Loucy (cell line): ENCODE data around the gene FAM9A.

ENCODE experiments used
- H2AFZ ChIP-seq: fragments of 200-600 bp; sonication (generic); 2 replicates; pipeline ENCODE4 v1.6.0; 2016; ENCODE audit warnings: antibody characterized with exemption, mild to moderate bottlenecking, low read length, moderate library complexity
- H3F3A ChIP-seq: fragments of 200-600 bp; 2 replicates; pipeline ENCODE4 v1.6.0; 2016; ENCODE audit warnings: antibody characterized with exemption, low read depth, mild to moderate bottlenecking
- H3K27me3 ChIP-seq: fragments of 200-600 bp; sonication (generic); 2 replicates; pipeline ENCODE4 v1.6.1; 2014; ENCODE audit warnings: low read length, mild to moderate bottlenecking; ENCODE audit not compliant: insufficient read depth, poor library complexity, severe bottlenecking
- H3K36me3 ChIP-seq: fragments of 200-600 bp; sonication (generic); 2 replicates; pipeline ENCODE4 v1.6.1; 2016; ENCODE audit warnings: low read length; ENCODE audit not compliant: insufficient read depth
- H3K4me1 ChIP-seq: fragments of 200-600 bp; sonication (generic); 2 replicates; pipeline ENCODE4 v1.5.1; 2014; ENCODE audit warnings: low read length, mild to moderate bottlenecking; ENCODE audit not compliant: insufficient read depth, poor library complexity, severe bottlenecking
- H3K4me2 ChIP-seq: fragments of 200-600 bp; sonication (generic); 2 replicates; pipeline ENCODE4 v1.6.0; 2014; ENCODE audit warnings: antibody characterized with exemption, low read length, low read depth, mild to moderate bottlenecking; ENCODE audit not compliant: poor library complexity, severe bottlenecking
- H3K4me3 ChIP-seq: fragments of 200-600 bp; sonication (generic); 2 replicates; pipeline ENCODE4 v1.5.1; 2014; ENCODE audit warnings: low read length, mild to moderate bottlenecking, mixed read lengths; ENCODE audit not compliant: poor library complexity, severe bottlenecking
- H3K79me2 ChIP-seq: fragments of 200-600 bp; sonication (generic); 2 replicates; pipeline ENCODE4 v1.6.1; 2014; ENCODE audit warnings: low read length; ENCODE audit not compliant: insufficient read depth
- H3K9ac ChIP-seq: fragments of 200-600 bp; sonication (generic); 2 replicates; pipeline ENCODE4 v1.6.0; 2014; ENCODE audit warnings: mild to moderate bottlenecking, low read depth, low read length, moderate library complexity; ENCODE audit not compliant: poor library complexity, severe bottlenecking
- H3K9me2 ChIP-seq: fragments of 200-600 bp; sonication (generic); replicated peaks from 2 replicates; pipeline ENCODE4 v1.6.1; 2016; ENCODE audit warnings: low read depth, low read length, mixed read lengths
- H3K9me3 ChIP-seq: fragments of 200-600 bp; sonication (generic); 2 replicates; pipeline ENCODE4 v1.6.1; 2014; ENCODE audit warnings: mild to moderate bottlenecking, antibody characterized with exemption, low read length, low read depth; ENCODE audit not compliant: insufficient read depth
- H4K20me1 ChIP-seq: fragments of 200-600 bp; sonication (generic); 2 replicates; pipeline ENCODE4 v1.6.0; 2014; ENCODE audit warnings: antibody characterized with exemption, low read length, mild to moderate bottlenecking; ENCODE audit not compliant: insufficient read depth, poor library complexity, severe bottlenecking
- EZH2phosphoT487 ChIP-seq: fragments of 200-600 bp; IDR thresholded peaks from 2 replicates; pipeline ENCODE4 v1.6.1; 2018; ENCODE audit warnings: antibody characterized with exemption, mild to moderate bottlenecking, moderate library complexity, borderline replicate concordance
- TF ChIP-seq, protein P1 (sequence below): fragments of 200-600 bp; sonication (generic); conservative IDR thresholded peaks from 2 replicates; pipeline ENCODE4 v1.5.1; 2014; ENCODE audit warnings: mild to moderate bottlenecking, antibody characterized with exemption, low read length

The FAM9A gene

DNA sequence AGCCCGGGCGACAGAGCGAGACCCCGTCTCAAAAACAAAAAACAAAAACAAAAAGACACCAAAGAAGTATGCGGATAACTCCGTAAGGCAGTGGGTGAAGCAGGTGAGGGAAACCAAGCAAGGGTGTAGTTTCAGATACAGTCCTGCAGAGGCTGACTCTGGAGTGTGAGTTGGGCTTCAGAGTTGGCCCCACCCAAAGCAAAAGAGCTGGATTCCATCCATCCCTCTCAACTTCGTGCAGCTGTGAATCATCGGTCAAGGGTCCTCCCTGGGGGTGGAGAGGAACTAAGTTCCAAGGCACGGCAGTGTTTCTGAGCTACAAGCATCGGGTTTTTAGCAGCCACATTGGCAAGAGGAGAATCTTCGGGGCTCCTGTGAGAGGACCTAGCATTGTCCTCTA lies 43.9 kb upstream of the FAM9A start:
- H3K4me2 ChIP-seq = no peak overlapping the region
- no peak overlapping the region for H2AFZ ChIP-seq
- no peak for TF ChIP-seq EZH2phosphoT487
- TF ChIP-seq, protein P1, sequence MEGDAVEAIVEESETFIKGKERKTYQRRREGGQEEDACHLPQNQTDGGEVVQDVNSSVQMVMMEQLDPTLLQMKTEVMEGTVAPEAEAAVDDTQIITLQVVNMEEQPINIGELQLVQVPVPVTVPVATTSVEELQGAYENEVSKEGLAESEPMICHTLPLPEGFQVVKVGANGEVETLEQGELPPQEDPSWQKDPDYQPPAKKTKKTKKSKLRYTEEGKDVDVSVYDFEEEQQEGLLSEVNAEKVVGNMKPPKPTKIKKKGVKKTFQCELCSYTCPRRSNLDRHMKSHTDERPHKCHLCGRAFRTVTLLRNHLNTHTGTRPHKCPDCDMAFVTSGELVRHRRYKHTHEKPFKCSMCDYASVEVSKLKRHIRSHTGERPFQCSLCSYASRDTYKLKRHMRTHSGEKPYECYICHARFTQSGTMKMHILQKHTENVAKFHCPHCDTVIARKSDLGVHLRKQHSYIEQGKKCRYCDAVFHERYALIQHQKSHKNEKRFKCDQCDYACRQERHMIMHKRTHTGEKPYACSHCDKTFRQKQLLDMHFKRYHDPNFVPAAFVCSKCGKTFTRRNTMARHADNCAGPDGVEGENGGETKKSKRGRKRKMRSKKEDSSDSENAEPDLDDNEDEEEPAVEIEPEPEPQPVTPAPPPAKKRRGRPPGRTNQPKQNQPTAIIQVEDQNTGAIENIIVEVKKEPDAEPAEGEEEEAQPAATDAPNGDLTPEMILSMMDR = no peak
- H3K9me2 ChIP-seq = no peaks in the 10 kb centered on the region
- no peaks in the 10 kb centered on the region for H3K4me1 ChIP-seq
- H3K4me3 ChIP-seq = no peak overlapping the region
- H3K27me3 ChIP-seq = no peaks in the 10 kb centered on the region
- no peak overlapping the region for H3K9ac ChIP-seq
- no peaks in the 10 kb centered on the region for H3K79me2 ChIP-seq
- no peaks in the 10 kb centered on the region for H3K9me3 ChIP-seq
- no peaks in the 10 kb centered on the region for H3K36me3 ChIP-seq
- no peaks in the 10 kb centered on the region for H3F3A ChIP-seq
- no peaks in the 10 kb centered on the region for H4K20me1 ChIP-seq

DNA sequence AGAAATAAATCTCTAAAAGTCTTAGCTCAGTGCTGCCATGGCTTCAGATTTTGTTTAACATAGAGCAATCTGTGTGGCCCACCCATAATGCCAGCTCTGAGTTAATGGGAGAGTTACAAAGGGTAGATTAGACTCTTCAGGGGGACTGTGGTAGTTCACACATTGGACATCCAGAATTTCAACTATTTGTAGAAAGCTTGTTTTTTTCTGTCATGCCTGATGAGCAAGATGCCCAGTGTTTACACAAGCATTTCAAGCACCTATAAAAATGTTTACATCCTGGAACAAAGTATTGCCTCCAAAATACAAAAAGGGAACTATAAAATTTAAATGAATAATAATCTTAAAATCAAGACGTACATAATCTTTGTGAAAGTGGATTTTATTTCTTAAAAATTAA lies 43.0 kb upstream of the FAM9A start:
- Histone ChIP-seq H3K9me3 (no peaks in the 10 kb centered on the region), H3K4me3 (no peak overlapping the region), H3K4me1 (no peaks in the 10 kb centered on the region), H4K20me1 (no peaks in the 10 kb centered on the region), H3K36me3 (no peaks in the 10 kb centered on the region), H3K79me2 (no peaks in the 10 kb centered on the region), H3K9ac (no peak overlapping the region), H3K27me3 (no peaks in the 10 kb centered on the region), H3K9me2 (no peaks in the 10 kb centered on the region), H3K4me2 (no peak overlapping the region), H3F3A (no peaks in the 10 kb centered on the region), H2AFZ (no peak overlapping the region)
- no peak for TF ChIP-seq EZH2phosphoT487
- TF ChIP-seq, protein P1 = no peak

DNA sequence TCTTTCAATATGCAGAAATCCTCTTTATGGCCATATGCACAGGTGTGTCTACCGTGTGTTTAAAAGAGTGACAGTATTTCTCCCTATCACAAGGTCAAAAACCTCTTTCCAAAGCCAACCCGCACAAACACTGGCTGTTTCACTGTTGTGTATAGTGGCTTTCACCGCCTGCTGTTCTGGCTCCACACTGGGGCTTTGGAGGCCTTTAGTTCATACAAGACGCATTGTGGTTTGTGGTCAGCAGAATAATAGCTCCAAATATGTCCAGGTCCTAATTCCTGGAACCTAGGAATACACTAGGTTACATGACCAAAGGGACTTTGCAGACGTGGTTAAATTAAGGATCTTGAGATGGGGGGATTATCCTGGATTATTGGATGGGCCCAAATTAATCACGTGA lies 40.7 kb upstream of the FAM9A start:
- Histone ChIP-seq H3K4me2 (no peak overlapping the region), H3K27me3 (no peaks in the 10 kb centered on the region), H3K9me2 (no peaks in the 10 kb centered on the region), H4K20me1 (no peaks in the 10 kb centered on the region), H3K79me2 (no peaks in the 10 kb centered on the region), H3K4me3 (no peak overlapping the region), H3K9ac (no peak overlapping the region), H3K9me3 (no peaks in the 10 kb centered on the region), H3K4me1 (no peaks in the 10 kb centered on the region), H2AFZ (no peak overlapping the region), H3K36me3 (no peaks in the 10 kb centered on the region), H3F3A (no peaks in the 10 kb centered on the region)
- TF ChIP-seq, protein P1 = no peak
- TF ChIP-seq EZH2phosphoT487 = no peak
